ENCODE results near the gene FBXO42.

FBXO42 gene

GRCh38 chr1:16351994-16352841 lies at the start of gene FBXO42:
FBXO42 (minus strand) TSS chr1:16352480; CDS start chr1:16315418, 37,062 bp downstream.
- peak; percentile 91 for DNase-seq (ENCODE audit: low read depth)

GRCh38 chr1:16398371-16398953 lies 46.2 kb upstream of the FBXO42 start:
- no peak for DNase-seq (ENCODE audit: low read depth)

DNA sequence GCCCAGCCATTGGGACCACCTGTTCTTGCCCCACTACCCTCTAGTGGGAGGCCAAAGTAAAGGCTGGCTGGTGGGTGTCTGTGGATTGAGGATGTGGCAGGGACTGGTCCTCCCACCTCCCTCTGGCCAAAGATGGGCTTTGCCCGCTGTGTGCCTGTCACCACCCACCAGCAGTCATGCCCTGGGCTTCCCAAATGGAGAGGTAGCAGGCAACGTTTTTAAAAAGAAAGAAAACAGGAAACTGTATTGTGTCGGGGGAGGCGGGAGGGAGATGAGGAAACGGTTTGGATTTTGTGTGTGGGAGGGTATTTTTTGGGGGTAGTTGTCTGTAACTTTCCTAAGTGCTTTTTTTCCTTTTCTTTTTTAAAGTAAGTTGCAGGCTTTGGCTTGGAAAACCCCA lies 44.8 kb upstream of the FBXO42 start:
- DNase-seq (ENCODE audit: low read depth), result no peak

DNA sequence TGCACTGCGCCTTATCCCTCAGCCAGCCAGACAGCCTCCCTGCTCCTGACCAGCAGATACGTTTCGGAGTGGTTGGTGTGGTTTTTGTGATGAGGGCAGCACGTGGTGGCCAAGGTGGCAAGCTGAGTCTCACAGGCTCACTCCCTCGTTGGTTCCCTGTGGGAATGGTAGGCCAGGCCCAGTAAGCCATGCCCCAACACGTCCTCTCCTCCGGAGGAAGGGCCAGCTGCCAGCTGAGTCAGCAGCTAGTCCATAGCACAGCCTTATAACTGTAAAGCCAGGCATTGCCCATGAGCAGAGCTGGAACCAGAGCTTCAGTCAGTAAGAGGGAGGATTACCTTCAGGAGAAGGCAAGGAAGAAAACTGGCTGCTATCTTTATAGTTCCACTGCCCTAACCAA lies 44.3 kb upstream of the FBXO42 start:
- peak; percentile 78 for DNase-seq (ENCODE audit: low read depth)

DNA sequence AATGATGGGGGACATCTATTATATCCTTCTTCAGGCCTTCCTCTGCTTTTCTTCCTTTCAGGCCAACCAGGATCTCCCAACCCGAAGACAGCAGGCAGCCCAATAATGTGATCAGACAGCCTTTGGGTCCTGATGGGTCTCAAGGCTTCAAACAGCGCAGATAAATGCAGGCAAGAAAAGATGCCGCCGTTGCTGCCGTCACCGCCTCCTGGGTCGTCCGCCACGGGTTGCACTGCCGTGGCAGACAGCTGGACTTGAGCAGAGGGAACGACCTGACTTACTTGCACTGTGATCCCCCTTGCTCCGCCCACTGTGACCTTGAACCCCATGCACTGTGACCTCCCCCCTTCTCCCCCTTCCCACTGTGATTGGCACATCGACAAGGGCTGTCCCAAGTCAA lies 42.7 kb upstream of the FBXO42 start:
- DNase-seq (ENCODE audit: low read depth), result no peak

- no peak for DNase-seq (ENCODE audit: low read depth)
These were observed 41.6 kb upstream of the FBXO42 start for GRCh38 chr1:16393570-16394521.

DNA sequence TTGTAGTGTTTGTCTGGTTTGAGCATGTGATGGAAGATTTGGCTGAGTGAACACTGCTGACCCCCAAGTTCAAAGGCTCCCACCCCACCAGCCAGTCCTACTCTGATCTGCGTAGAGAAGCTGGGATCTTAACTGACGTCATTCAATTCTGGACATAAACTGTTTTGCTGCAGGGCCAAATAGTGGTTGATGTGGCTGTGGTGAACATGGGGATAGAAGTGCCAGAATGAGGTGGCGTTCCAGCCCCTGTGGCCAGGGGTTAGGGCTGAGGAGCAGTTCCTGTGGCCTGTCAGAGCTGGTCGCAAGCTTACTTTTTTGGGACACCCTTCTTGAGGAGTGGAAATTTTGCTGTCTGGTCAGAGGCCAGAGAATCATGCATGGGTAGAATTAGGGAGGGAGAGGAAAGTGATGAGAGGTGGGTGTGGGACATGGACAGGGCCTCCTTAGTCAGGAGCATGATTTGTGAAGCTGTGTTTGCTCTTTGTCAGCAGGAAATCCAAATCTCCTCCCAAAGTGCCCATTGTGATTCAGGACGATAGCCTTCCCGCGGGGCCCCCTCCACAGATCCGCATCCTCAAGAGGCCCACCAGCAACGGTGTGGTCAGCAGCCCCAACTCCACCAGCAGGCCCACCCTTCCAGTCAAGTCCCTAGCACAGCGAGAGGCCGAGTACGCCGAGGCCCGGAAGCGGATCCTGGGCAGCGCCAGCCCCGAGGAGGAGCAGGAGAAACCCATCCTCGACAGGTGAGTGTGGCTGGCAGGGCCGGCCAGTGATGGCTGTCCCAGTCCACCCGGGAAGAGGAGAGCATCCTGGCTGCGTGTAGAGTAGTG lies 40.7 kb upstream of the FBXO42 start:
- DNase-seq (ENCODE audit: low read depth), result no peak

DNA sequence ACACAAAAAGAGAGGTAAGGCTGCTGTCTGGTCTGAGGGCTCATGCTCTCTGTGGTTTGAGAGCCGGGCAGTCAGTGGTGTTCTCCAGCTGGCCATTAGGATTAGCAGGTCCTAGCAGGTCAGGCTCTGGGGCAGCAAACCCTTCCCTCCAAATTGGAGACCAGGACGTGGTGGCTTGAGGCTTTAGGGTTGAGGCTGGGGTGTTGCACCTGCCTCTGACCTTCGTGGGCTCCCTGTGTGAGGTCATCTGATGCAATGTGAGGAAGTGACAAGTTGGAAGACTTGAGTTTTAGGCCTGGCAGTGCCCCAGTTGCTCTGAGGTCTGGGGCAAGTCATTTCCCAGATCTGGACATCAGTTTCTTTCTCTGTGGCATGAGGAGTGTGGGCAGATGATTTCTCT lies 39.1 kb upstream of the FBXO42 start:
- DNase-seq (ENCODE audit: low read depth), result no peak

DNA sequence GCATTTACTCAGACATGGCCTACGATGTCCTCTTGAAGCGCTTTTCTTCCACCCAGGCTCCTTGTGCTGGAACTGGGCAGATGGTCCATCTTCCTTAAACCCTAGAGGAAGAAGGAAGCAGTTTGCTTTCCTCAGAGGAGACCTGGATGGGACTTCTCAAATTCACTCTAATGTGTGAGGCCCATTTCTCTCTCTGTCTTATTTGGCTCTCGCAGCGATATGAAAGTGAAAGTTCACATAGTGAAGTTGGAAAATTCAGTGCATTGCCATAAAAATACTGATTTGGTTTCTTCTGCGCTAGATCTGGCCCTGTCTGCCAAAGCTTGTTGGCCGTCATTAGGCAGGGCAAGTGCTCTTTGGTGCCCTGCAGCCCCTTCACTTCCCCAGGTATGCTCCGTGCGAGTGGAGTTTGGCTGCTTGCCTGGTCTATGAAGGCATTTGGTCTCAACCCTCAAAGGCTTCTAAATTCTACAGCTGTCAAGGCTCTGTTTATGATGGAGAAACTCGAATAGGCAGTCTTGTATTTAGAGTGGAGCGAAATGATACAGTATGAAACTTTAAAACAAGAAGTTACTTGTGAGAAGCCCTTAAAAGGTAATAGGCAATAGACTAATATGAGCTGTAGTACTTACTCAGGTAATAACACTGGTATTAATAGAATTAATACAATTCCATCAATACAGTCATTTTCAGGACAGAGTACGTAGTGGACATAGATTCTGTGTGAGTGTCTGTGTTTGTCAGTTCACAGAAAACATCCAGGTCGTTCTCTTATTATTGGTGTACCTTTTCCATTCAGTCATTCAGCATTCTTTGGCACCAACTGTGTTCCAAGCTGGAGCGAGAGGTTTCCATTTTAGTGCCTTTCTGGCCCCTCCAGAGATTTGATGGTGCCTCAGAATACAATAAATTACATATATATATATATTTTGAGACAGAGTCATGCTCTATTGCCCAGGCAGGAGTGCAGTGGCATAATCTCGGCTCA lies 35.2 kb upstream of the FBXO42 start:
- DNase-seq (ENCODE audit: low read depth), result no peak

GRCh38 chr1:16386454-16387113 lies 34.3 kb upstream of the FBXO42 start:
- DNase-seq (ENCODE audit: low read depth), result peak; percentile 96

DNA sequence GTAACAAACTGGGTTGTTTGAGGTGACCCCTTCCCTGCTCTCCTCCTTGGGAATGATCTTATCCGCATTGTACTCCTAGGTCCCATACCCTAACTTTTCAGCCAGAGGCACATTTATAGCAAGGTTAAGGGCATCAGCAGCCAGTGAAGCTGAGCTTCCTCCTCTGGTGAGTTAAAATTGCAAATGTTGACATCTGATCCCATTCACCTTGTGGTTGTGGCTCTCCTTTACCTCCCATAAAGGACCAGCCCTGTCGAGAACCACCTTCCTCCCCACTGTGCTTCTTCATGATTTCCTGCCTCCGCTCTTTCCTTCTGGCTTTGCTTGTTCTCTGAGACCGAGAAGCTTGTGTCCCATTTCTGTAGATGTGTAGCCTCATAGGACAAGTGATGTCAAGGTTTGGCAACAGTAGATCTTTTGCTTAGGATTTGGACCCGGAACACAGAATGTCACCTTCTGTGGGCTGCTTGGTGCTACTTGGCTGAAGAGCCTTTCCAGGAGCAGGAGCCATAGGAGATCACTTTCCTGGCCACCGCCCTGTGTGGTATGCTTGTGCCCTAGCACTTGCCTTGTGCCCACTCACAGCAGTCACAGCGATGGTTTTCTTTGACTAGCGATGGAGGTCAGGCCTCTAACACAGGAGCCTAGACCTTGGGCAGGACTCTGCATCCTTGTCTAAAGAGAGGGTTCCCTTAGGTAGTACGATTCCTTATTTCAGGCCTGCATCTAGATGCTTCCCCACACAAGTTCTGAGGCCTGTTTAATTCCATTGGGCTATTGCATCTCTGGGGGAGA lies 33.6 kb upstream of the FBXO42 start:
- no peak for DNase-seq (ENCODE audit: low read depth)

DNA sequence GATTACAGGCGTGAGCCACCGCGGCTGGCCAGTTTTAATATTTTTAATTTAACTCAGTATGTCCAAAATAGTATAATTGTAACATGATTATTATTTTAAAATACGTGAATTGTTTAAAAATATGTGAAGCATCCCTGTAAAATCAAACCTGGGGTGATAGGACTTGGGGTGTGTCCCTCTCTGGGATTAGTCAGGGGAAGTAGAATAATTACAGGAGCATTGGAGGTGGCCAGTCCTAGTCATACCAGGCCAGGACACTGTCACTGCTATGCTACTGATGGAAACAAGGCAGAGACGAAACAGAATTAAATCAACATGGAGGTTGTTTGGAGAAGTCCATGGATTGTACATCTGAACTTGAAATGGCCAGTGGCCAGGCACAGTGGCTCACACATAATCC lies 31.6 kb upstream of the FBXO42 start:
- DNase-seq (ENCODE audit: low read depth), result no peak

- no peak for DNase-seq (ENCODE audit: low read depth)
These were observed 28.6 kb upstream of the FBXO42 start for GRCh38 chr1:16380868-16381267.

- DNase-seq (ENCODE audit: low read depth), result no peak
These were observed 26.2 kb upstream of the FBXO42 start for GRCh38 chr1:16378443-16378842.

DNA sequence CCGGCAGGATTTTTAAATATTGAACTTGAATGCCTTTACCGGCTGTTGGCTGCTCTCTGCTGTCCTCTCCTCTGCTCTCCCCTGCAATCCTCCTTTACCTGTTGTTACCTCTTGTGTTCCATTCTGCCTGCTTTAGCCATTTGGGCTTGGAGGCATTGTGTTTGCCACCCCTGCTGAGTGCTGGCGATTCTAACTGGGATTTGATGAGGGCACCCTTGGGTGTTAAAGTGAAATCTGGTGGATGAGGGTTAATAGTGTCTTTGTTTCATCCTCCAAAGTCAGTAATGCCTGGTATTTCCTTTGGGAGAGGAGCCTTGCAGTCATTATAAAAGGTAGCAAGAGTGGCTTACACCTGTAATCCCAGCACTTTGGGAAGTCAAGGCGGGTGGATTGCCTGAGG lies 24.7 kb upstream of the FBXO42 start:
- no peak for DNase-seq (ENCODE audit: low read depth)

- peak; percentile 83 for DNase-seq (ENCODE audit: low read depth)
These were observed 23.5 kb upstream of the FBXO42 start for GRCh38 chr1:16375521-16376340.

DNA sequence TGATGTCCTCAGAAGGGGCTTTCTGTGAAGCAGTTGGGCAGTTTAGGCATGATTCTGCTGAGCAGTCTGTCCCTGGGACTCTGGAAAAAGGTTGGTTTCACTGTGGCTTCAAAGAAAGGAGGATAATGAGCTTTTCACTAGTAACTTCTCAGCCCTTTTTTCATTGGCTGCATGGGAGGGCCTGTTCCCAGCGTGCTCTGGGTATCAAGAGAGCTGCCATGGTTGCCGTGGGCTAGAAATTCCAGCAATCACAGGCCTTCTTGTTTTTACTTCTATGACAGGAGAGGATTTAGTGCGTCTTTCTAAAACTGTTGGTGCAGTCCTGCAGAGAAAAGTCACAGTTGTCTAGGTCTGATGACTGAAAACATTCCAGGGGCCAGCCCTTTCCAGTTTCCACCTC lies 22.0 kb upstream of the FBXO42 start:
- DNase-seq (ENCODE audit: low read depth), result no peak
